ENCODE results near the gene PHF19.

Gene PHF19

DNA sequence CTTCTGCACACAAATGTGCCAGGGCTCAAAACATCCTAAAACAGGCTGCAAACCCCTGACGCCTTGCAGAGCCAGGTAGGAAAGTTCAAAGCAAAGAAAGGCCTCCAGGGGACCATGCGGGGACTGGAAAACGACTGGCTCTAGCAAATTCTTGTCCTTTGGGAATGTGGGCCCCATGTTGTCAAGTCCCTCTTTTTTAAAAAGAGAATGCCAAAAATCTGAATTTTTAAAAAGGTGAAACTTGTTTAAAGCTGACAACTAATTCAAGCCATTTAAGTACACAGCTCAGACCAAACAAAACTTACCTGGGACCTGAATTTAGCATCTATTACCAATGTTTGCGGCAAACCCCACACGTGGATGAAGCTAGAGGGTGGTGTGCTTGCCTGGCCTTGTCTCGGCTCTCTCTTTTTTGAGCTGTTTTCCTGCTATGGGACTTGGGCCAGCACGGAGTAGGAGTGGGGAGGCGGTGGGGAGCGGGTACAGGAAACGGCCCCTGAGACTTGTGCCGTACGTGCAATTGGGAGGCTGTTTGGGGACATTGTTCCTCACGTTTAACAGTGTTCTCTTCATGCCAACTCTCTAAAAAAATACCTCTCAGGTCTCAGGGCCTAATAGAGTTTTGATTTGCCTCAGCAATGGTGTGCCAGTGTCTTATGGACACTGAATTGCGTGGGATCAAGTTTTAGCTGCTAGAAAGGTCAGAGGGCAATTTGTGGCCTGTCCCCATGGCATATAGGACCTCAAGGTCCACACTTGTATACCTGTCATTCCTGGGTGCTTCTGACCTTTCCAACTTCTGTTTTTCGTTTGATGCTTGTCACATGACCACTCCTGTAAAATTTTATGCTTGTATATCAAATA lies 15.1 kb upstream of the PHF19 start:
- no peak for DNase-seq

DNA sequence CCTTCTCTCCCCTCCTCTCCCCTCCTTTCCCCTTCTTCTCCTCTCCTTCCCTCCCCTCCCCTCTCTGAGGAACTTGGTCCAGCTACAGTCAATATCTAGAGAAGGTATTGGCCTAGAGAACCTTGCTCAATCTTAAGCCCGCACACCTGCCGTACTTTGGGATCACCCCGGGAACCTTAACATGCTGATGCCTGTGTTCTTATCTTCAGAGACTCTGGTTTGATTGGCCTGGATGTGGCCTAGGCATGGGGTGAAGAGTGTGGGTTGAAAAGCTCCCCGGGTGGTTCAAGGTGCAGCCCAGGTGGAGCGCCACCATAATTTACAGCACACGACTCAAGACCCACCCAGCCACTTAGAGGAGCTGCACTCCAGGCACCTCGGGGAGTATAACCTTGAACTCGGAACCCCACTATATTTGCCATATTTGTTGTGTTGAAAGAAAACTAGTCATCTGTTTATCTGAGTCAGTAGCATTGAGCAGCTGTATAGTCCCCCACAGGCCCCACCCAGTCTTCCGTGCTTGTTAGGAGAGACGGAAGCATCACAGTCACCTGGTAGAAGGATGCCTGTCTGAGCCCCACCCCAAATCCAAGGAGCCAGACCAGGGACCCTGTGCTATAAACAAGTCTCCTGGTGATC lies 14.4 kb upstream of the PHF19 start:
- DNase-seq, result peak in 2 of 5 donors; percentile 39 to 83

DNA sequence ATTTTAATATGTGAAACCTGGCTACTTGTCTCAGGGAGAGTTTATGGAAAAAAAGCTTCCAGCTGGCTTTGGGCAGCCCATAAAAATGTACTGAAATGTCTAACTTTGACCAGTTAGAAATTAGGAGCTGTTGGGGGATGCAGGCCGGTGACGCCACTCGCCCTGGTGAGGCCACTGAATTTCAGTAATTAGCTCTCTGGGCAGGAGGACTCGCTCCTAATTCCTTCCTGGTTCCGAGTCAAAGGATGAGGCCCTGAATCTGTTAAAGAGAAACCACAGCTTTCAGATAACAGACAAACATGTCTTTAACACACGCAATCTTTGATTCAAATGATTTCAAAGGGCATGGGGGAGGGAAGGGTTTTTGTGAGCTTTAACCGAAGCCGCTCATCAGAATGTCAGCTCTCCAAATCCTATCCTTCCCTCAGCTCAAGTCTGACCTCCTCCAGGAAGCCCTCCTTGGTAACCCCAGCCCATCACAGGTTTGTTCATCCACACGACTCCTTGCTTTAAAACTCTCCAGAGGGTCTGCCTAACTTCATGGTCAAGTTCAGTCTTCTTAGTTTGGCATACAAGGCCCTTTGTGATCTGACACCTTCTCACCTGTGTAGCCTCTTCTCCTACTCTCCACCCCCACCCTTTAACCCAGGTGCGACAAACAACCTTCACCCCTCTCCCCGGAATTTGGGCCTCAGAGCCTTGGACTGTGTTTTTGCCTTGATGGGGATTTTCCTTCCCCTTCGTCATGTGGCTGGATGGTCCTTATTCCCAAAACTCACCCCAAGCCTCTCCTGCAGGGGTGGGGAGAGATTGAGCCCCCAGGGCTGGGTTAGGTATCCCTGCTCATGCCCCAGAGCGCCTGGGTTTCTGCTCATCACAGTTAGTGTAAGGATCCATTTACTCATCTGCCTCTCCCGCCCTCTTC lies 13.6 kb upstream of the PHF19 start:
- peak in 1 of 5 donors; percentile 78 for DNase-seq

DNA sequence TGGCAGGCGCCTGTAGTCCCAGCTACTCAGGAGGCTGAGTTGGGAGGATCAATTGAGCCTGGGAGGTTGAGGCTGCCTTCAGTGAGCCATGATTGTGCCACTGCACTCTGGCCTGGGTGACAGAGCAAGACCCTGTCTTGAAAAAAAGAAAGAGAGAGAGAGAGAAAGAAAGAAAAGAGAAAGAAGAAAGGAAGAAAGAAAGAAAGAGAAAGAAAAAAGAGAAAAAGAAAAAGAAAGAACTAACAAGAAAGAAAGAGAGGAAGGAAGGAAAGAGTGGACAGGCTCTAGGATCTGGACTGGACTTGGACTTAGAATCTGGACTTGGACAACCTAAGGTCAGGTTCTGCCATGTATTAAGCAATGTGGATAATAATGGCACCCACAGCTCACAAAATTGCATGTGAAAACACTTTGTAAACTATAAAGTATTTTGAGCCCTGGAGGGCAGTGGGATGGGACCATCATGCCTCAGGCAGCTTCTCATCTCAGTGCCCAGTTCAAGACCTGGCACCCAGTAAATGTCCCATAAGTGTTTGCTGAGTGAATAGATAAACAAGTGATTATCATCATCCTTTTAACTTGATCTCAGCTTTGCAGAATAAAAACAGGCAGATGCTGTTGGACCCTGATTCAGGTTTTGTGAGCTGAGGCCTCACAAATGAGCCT lies 12.8 kb upstream of the PHF19 start:
- no peak for DNase-seq

DNA sequence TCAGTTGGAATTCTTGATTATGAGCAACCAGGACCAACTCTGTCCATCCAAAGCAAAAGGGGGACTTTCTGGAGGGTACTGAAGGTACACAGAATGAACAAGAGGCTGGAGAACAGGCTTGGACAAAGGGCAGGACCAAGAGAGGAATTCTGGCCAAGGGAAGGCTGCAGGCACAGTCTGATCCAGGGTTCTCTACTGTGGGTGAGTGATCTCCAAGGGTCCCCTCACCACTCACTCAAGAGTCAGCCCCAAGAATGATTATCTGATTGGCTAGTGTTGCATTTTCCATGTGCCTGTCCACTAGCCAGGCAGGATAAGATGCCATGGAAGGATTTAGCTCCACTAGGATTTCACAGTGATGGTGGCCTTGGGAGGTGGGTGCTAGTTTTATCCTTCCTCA lies 11.6 kb upstream of the PHF19 start:
- no peak for DNase-seq

DNA sequence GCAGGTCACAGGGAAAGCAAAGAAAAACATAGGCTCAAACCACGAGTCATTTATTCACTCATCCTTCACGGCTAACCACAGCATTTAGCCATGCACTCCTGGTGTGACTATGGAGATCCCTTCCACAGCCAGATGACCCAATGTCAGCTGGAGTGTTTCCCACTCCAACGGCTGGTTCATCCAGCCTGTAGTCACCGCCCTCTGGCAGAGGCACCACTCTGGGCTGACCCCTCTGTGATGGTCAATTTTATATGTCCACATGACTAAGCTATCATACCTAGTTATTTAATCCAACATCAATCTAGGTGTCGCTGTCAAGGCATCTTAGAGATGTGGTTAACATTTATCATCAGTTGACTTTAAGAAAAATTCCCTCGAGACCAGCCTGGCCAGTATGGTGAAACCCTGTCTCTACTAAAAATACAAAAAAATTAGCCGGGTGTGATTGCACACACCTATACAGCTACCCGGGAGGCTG lies 9.5 kb upstream of the PHF19 start:
- no peak for DNase-seq

DNA sequence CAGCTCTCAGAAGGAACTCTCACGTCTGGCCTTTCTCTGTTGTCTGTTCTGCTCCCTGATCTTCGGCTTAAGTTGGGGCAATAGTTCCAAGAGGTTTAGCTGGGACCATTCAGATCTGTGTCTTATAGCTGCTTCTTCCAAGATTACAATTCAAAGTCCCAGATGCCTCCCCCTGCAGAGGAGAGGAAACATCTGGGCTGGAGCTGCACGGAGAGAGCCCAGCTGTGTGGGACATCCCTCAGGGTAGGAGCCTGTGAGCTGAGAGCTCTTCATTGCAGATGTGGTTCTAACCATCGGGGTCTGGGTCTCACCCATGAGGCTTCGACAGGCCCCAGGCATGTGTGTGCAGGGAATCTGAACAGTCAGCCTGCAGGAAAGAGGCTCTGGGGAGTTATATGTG lies 9.0 kb upstream of the PHF19 start:
- no peak for DNase-seq

DNA sequence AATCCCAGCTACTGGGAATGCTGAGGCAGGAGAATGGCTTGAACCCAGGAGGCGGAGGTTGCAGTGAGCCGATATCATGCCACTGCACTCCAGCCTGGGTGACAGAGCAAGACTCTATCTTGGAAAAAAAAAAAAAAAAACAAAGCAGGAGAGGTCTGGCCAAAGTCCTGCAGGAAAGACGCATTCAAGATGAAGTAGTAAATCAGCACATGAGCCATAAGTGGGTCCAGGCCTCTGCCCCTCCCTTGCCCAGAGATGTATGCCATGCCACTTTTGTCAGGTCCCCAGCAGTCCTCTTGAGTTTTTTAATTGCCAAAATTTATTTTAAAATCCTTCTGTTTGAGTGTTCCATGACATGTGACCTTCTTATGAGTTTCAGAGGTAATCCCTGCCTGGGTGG lies 8.5 kb upstream of the PHF19 start:
- DNase-seq, result no peak

DNA sequence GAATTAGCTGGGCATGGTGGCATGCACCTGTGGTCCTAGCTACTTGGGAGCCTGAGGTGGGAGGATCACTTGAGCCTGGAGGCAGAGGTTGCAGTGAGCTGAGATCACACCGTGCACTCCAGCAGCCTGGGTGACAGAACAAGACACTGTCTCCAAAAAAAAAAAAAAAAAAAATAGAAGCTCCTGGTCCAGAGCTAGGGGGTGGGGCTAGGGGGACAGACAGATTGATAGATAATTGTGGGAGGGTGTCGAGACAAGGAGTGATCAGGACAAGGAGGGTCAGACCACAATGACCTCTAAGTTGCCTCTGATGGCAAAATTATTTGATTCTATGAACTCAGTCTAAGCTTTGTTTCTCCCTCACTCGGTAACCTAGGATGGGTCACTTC lies 6.6 kb upstream of the PHF19 start:
- DNase-seq, result no peak

DNA sequence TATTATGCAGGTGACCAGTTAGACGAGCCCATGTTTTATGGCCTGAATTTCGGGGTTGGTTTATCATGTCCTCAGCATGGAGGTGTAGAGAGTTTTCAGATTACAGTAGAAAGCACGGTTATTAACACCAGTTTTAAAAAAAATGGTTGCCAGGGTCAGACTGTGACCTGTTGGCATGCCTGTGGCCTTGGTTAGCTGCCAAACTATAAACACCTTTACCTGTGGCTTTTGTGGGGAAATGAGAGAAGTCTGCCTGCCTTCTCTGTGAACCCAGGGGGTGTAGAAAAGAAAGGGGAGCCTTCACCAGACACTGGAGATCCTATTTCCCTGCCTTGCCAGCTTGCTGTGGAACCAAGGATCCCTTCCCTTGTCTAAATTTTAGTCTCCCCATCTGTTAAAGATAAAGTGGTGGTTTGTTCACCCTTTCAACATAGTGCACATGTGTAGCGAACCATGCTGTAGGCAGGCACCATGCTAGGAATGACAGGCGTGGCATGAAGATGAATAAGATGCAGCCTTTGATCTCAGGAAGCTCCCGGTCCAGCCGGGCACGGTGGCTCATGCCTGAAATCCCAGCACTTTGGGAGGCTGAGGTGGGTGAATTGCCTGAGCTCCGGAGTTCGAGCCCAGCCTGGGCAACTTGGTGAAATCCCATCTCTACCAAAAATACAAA lies 6.1 kb upstream of the PHF19 start:
- DNase-seq, result no peak

DNA sequence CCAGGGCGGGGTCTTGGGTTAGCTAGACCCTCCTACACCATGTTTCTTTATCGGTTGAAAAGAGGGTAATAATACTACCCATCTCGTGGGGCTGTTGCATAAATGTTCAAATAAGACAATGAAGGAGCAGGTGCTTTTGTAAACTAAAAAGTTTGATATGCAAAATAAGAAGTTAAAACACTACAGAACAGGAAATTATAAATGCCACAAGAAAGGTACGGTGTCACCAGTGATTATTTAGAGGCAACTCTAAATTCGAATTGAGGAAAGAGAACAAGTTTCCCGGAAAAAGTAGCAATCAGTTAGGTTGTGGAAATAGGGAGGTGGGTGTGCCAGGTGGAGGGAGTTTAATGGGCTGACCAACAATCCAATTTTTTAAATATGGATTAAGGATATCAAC lies 2.5 kb upstream of the PHF19 start:
- DNase-seq, result no peak

DNA sequence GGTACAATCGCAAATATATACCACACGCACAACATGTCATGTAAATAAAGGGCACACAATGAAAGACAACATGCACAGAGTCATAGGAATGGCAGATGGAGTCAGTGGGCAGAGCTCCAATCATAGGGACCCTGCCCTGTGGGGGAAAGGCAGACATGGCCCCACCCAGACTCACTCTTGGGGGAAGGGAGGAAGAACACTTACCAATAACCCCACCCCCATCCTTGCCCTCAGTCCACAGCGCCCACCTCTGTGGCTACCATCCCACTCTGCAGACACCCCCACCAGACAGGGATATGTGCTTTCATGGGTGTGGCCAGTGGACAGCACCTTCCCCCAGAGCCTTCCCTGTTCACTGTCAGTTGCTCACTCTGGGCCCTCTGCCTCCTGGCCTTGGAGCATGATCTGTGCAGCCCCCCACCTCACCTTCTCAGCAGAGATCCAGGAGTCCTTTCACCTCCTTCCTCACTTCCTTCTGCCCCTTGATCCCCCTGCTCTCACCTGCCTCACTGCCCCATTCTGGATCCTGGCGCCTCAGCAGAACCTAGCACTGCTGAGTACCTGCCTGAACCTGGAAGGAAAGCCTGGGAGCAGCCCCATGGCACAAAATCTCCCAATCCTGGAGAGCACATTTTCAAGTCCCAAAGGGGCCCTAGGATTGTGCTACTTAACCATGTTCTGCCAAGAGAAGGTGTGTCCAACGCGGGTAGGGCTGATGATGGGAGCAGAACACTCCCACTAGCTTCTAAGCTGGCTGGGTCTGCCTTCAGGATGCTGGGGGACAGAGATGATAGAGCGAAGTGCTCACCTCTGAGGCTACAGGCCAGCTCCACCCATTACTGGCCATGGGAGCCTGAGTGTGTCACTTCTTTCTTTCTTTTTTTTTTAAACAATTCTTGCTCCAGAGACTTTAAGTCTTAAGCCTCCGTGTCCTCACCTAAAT lies 1.5 kb upstream of the PHF19 start:
- peak in 1 of 5 donors; percentile 47 for DNase-seq

DNA sequence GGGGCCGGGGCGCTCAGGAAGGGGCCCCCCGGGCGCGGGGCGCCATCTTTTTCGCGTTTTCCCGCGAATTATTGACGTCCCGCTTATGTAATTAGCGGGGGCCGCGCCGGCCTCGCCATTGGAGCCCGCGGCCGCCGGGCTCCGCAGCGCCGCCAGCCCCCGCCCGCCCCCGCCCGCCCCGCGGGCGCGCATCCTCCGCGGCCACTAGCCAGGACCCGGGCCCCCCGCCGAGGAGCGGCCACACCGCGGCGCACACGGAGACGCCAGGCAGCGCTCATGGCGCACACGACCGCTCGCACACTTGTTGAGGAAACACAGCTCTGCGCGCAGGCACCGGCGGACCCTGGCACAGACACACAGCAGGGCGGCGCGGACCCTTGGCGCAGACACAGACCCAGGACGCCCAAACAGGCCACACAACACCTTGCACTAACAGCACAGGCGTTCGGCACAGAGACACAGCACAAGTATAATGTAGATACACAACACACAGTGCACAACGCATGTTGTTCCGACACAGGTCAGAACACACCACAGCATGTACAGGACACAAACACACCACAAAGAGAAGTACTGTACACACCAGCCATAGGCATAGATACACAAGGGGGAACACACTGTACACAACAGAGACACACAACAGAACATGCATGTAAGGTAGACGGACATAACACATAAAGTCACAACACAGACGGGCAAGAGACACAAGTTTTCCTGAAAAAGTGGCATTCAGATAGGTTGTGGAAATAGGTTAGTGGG lies 467 bp upstream of the PHF19 start:
- peak; percentile 37 to 81 (median 53) for DNase-seq

DNA sequence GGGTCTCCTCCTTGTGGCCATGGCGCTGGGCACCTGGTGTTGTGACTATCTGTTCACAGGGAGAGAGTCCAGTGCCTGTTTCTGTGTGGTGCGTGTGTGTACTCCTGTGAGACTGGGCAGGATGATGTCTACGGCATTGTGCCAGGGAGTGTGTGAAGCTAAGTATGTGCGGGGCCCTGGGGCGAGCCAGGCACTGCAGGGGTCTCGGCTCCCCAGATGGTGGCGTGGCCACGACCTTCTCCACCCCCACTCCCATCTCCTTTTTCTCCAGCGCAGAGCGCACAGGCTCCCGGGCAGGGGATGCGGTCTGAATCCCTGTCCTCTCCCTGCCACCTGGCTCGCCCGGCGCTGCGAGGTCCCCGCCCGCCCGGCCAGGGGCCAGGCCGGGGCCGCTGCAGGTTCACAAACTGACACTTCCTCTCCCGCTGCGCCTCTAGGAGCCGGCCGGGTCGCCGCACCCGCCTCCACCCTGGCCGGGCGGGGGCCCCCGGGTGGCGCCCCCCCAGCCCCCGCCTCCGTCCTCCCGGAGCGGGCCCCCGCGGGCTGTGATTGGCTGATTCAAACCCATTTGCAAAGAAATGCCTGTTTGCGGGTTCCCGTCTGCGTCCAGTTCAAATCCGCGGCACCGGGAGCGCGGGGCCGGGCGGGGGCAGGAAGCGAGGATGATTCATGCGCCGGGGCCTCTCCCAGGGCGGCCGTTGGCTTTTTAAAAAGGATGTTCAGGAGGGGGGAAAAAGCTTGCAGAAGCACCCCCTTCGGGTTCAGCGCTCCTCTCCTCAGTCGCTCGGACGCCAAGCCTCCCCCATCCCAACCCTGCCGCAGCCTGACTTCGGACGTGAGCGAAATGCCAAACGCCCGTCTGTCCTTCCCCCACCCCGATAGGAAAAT lies 790 bp downstream of the PHF19 start:
- peak; percentile 66 to 96 (median 73) for DNase-seq

DNA sequence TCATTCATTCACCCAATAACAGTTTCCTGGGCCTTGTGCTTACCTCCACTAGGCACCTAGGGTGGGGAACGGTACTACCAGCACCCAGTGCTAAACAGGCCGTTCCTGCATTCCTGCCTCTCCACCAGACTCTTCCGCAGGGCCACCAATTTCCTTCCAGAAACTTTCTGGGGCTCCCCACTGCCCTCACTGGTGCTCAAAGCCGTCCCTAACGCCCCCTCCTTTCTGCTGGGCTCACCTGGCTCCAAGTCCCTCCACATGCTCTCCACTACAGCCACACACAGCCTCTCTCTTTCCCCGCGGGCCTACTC lies 1.4 kb downstream of the PHF19 start:
- DNase-seq, result no peak

DNA sequence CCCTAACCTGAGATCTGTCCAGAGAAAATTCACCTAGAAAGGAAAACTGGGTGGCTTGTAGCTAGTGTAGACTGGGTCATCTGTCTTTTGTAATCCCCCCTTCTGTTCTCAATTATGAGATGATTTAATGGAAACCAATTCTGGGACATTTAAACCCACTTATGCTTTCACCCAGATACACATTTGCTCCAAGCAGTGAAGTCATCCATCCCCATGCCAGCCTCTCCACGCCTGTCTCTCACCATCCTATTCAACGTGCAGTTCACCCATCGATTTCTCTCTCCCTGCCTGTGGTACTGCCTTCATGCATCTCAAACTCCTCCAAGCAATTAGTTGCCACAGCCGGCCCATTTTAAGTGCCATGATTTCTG lies 1.8 kb downstream of the PHF19 start:
- DNase-seq, result no peak

DNA sequence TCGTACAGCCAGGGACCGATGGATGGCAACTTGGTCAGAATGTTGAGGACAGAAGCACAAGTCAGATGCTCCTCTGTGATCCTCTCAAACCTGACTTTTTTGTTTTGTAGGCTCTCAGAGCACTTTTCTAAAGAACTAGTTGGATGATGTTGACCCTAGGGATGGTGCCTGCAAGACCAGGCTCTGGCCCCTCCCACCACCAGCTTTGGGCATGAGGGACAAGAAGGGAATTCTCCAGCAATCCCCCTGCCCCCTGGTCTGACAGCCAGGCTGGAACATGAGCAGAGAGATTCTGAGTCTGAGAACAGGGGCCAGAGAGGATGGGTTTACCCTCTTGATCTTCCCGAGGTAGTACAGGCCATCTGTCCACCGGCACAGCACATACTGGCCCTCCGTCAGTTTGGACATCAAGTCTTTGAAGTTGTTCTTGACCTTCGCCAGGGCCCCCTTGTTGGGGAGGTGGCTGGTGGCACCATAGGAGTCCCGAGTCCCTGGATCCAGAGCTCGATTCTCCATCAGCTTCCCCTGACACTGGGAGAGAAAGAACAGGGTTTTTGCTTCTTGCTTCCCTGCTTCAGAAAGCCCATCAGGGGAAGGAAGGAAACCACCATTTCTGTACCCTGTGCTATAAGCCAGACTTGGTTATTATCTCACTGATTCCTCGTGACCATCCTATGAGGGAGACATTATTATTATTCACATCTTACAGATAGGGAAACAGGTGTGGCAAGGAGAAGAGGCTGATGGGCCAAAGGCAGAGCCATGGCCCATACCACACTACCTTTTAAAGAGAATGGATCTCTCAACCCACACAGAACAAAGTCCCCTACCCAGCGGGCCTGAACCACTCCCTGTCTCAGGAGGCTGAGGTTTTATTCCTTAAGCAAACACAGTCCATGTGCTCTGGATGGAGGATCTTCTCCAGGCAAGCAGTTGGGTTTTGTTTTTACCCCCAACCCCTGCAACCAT lies 2.5 kb downstream of the PHF19 start:
- no peak for DNase-seq

DNA sequence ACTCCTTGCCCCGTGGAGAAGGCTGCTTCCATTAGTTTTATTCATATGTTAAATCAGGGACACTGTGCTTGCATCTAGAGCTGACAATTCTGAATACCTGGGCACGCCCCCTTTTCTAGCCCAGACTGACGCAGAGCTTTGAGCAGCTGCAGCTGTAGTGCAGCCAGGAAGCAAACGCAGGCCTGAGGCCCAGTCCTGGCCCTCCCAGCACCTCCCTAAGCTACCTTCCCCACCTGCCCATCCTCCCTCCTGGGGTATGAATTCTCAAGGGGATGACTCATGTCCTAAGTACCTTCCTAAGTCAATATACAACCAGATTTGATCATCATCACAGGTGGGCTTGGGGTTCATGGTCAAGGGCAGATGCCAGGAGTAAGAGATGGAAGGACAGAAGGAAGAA lies 3.5 kb downstream of the PHF19 start:
- peak in 1 of 5 donors; percentile 35 for DNase-seq
